GM12891 (cell line): ENCODE measurements around the gene CTAGE9.
"Not testable (repeated sequence)": the region's sequence is repeated elsewhere in the genome, so short reads cannot be mapped to it uniquely, and the experiment has no call there.

Source experiments
- DNase-seq: peaks from one replicate; pipeline ENCODE4 v3.0.0; 2011; ENCODE audit warnings: low spot score; ENCODE audit not compliant: insufficient read length
- FAIRE-seq: peaks from 2 replicates; lab custom pipeline; 2011; peaks lifted over from hg19 to GRCh38; lab: Jason Lieb, UNC
- PAX5 ChIP-seq: IDR thresholded peaks from 2 replicates; pipeline ENCODE4 v1.6.1; 2011; ENCODE audit warnings: low read length, moderate library complexity, mild to moderate bottlenecking; ENCODE audit not compliant: insufficient read depth, severe bottlenecking
- POLR2A ChIP-seq: IDR thresholded peaks from 2 replicates; pipeline ENCODE4 v1.6.1; 2011; ENCODE audit warnings: low read depth, low read length, control low read depth
- POLR2AphosphoS5 ChIP-seq: IDR thresholded peaks from 2 replicates; pipeline ENCODE4 v1.6.1; 2011; ENCODE audit warnings: low read depth, low read length, control low read depth
- POU2F2 ChIP-seq: IDR thresholded peaks from 2 replicates; pipeline ENCODE4 v1.6.1; 2011; ENCODE audit warnings: low read depth, mild to moderate bottlenecking, control low read depth, low read length, moderate library complexity
- SPI1 ChIP-seq: IDR thresholded peaks from 2 replicates; pipeline ENCODE4 v1.6.1; 2011; ENCODE audit warnings: low read depth, low read length, control low read depth
- TAF1 ChIP-seq: IDR thresholded peaks from 2 replicates; pipeline ENCODE4 v1.6.1; 2011; ENCODE audit warnings: low read depth, low read length, control low read depth

Gene CTAGE9

DNA sequence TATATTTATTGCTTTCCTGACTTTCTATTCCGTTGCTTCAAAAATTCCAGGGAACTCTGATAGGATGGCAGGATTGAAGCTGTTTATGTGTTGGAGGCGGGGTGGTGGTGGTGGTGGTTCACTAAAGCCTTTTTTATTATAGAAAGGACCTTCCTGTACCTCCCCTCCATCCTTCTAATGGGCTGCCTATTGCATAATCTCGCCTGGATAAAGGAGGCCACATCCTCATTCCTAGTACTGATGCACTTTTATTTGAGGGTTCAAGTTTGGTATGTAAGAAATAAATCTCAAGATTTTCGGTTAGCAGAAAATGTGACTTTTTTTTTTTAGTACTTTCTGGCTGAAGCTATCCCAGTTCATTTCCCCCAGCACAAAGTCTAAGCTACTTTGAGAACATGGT is 18.7 kb upstream of the CTAGE9 start:
- DNase-seq (no peak), FAIRE-seq (no peak)
- no peak for TF ChIP-seq POU2F2
- TF ChIP-seq POLR2A = no peak
- TF ChIP-seq SPI1 = no peak
- no peak for TF ChIP-seq PAX5
- no peak for TF ChIP-seq POLR2AphosphoS5
- TF ChIP-seq TAF1 = no peak

DNA sequence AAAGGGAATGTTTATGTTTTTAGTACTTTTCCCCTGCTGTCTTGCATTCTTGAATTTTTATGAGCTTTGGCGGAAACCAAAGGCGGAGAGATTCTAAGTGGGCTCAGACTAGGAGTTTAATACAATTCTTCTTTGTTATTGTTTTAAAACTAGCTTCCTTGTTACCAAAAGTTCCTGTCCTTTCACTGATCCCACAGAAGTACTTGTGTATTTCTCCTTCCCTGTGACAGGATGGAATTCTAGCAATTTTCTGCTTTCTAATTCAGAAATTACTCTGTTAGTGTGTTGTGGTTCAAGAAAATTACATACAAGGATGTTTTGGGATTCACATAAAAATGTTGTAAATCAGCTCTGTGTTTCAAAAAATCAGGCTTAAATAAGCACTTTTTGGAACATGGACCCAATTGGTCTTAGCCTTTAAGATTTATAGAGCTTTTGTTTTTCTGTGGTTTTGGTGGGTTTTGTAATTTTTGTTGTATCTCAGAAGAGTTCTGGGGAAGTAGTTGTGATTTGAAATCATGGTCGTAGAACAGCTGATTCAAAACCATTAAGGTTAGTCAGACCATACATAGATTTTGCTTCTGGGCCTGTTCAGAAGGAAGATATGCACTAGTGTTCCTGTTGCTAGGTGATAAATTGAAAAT is 17.6 kb upstream of the CTAGE9 start:
- no peak for TF ChIP-seq POU2F2
- no peak for TF ChIP-seq PAX5
- no peak for TF ChIP-seq SPI1
- TF ChIP-seq TAF1 = no peak
- no peak for TF ChIP-seq POLR2AphosphoS5
- no peak for TF ChIP-seq POLR2A
- DNase-seq (no peak), FAIRE-seq (no peak)

DNA sequence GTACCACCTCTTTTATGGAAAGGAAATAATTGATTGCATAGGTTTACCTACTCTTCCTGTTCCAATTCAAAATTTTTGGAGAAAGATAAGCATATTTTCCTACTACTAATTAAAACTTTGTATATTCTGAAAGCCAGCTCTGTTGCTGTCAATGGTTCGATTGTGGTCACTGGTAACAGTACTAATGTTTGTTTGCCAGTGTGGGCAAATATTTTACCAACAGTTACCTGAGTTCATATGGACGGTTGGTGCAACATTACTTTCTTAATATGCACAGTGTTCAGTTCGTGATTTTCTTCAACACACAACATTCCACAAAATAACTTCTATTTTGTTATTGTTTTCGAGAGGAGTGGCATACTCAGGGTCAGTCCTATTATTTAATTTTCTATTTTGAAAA is 17.1 kb upstream of the CTAGE9 start:
- DNase-seq = no peak

DNA sequence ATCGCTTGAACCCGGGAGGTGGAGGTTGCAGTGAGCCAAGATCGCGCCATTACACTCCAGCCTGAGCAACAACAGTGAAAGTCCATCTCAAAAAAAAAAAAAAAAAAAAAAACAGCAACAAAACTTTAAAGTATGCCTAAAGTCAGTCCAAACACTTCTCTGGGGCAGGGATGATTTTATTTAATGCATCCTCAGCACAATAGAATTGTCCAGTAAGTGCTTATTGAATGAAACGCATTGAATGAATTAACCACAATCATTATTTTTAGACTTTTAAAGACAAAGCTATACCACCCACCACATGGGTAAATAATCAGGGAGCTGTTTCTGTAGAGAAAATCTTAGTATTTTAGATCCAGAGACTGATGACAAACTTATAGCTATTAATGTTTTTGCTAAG is 16.6 kb upstream of the CTAGE9 start:
- TF ChIP-seq POLR2AphosphoS5 = no peak
- TF ChIP-seq TAF1 = no peak
- TF ChIP-seq SPI1 = no peak
- no peak for TF ChIP-seq POLR2A
- TF ChIP-seq POU2F2 = no peak
- TF ChIP-seq PAX5 = no peak
- DNase-seq (no peak), FAIRE-seq (no peak)

More for the DNA sequence above, 17.1 kb upstream of the CTAGE9 start:
- FAIRE-seq = no peak
- TF ChIP-seq PAX5 (no peak), POLR2A (no peak), POLR2AphosphoS5 (no peak), TAF1 (no peak)

DNA sequence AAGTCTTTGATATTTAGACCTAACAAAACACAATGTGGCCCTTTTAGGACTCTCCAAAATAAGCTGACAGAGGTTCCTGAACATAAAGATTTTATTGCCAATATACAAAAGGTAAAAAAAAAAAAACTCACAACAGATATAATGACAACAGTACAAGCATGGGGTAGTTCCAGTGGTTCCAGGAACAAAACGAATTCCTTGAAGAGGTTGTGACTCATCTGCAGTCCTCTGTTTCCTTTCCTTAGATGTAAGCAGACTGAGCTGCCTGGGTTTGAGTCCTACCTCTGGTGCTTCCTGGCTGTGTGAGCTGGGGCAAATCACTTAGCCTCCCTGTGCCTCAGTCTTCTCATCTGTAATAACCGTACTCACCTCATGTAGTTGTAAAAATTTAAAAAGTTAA is 13.3 kb upstream of the CTAGE9 start:
- FAIRE-seq (no peak), DNase-seq (no peak)
- TF ChIP-seq POLR2A = no peak
- no peak for TF ChIP-seq POLR2AphosphoS5
- no peak for TF ChIP-seq PAX5
- TF ChIP-seq SPI1 = no peak
- no peak for TF ChIP-seq POU2F2
- TF ChIP-seq TAF1 = no peak

DNA sequence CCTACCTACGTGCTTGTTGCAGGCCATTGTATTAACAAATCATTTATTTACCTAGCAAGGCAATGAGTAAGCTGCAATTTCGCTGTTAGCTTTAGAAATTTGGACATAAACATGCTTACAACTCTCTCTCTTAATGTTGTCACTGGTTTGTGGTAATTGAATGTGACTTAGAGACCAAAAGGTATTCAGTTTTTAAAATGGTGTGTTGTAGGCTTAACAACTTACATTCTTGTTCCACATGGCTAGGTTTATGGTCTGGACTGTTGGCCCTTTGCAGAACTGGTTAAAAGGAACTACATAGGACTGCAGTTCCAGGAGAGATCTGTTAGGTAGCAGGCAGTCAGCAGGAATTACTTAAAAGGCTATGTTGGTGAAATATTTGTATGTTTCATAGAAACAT is 10.3 kb upstream of the CTAGE9 start:
- no peak for TF ChIP-seq TAF1
- no peak for TF ChIP-seq PAX5
- no peak for TF ChIP-seq POU2F2
- TF ChIP-seq POLR2AphosphoS5 = no peak
- no peak for TF ChIP-seq SPI1
- no peak for TF ChIP-seq POLR2A
- no peak for DNase-seq
- FAIRE-seq = no peak

DNA sequence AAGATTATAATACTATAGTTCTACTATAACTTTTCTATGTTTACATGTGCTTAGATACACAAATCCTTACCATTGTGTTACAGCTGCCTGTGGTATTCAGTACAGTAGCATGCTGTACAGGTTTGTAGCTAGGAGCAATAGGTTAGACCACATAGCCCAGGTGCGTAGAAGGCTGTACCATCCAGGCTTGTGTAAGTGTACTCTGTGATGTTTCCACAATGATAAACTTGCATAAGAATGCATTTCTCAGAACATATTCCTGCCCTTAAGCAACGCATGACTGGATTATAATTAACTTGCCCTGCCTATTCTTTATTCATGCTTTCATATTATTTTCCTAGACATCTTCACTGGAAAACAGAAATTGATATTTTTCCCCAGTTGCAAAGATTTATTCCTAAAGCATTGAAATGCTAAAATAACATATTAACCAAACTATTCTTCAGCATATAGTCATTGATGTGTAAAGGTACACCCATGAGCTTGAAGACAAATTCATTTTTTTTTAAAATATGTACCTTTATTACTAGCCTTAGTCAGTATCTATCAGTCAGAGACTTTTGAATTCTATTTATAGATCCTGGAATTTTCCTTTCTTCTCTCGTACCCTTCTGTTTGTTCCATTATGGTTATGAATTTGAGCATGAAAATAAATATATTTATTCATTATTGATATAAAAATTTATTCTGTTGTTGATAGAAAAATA is 7.2 kb upstream of the CTAGE9 start:
- FAIRE-seq (no peak), DNase-seq (no peak)
- TF ChIP-seq TAF1 = no peak
- TF ChIP-seq POLR2A = no peak
- TF ChIP-seq PAX5 = no peak
- no peak for TF ChIP-seq POU2F2
- TF ChIP-seq POLR2AphosphoS5 = no peak
- TF ChIP-seq SPI1 = no peak

DNA sequence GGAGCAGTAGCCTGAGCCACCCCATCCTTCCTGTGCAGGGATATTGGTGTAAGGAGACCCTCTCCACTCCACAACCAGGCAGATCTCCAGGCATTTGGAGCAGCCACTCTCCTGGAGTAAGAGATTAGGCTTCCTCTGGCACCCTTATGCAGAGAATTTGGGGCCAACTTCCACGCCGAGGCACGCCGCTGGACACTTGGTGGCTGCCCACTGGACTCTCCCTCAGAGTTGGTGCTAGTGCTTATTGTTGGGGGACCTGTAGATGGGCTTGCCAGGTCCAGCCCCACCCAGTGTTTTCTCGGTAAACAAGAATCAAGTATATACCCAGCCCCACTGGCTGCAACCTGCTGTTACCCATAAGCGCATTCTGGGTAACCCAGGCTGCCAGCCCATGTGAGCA is 4.8 kb upstream of the CTAGE9 start:
- FAIRE-seq, DNase-seq: not testable (repeated sequence)

DNA sequence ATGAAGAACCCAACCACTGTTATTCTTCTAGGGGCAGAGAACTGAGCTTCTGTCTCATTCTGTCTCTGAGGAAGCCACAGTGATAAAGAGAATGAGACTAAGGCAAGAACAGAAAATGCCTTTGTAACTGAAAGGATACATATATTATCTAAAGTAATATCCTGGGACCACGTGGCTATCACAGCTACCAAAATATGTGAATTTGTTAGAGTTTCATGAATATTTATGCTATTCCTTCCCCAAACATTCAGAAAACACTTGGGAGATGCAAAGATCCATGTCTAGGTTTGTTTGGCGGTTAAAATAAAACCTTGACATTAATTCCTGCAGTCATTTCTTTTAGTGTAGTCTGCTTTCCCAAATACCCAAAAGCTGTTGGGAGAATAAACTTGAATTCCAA is 6.9 kb downstream of the CTAGE9 start:
- DNase-seq, FAIRE-seq: not testable (repeated sequence)

DNA sequence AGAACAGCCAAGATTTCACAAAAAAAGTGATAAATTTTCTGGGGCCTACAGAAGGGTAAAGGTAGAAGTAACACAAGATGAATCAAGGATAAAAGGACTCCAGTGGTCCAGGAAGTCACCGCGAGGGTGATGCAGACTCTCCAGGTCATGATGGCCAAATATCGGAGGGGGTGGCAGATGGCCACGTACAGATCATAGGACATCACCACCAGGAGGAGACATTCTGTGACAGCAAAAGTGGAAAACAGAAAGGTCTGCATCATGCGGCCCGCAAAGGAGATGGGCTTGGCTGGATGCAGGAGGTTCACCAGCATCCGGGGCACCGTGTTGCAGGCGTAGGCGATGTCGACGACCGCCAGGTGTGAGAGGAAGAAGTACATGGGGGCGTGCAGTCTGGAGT is 10.0 kb downstream of the CTAGE9 start:
- FAIRE-seq, DNase-seq: not testable (repeated sequence)

DNA sequence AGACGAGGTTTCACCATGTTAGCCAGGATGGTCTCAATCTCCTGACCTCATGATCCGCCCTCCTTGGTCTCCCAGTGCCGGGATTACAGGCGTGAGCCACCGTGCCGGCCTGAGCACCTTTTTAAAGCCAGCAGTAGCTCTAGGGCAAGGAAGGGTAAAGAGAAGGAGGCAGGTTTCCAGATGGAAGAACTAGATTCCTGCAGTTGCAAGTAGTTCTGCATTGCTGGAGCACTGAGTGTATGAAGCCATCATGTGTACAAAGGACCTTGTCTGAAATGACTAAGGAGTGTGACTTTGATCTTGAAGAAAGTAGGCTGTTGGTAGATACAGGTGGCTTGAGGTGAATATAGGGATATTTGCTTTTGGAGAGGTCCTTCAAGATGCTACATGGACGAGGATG is 13.9 kb downstream of the CTAGE9 start:
- DNase-seq (no peak), FAIRE-seq (no peak)
- TF ChIP-seq TAF1 (no peak), SPI1 (no peak), POU2F2 (no peak), POLR2AphosphoS5 (no peak)
